H9 (cell line): ENCODE data around the gene CLMN. TPM values are rescaled to one million over a fixed set of nuclear protein-coding genes. Genes with fewer than 3 reads are reported as not detected.

Experiments
- DNase-seq: peaks from one replicate; pipeline ENCODE4 v3.0.0-alpha.2; 2017
- H2AFZ ChIP-seq: one replicate; pipeline ENCODE4 v1.6.1; 2013; ENCODE audit warnings: mild to moderate bottlenecking, low read length, control low read depth, moderate library complexity
- H2AK5ac ChIP-seq: 2 replicates; pipeline ENCODE4 v1.6.1; 2013; ENCODE audit warnings: low read length, control low read depth, mixed read lengths; ENCODE audit not compliant: insufficient read length
- H2BK120ac ChIP-seq: one replicate; pipeline ENCODE4 v1.6.1; 2013; ENCODE audit warnings: low read depth, mild to moderate bottlenecking, low read length, control low read depth, inconsistent platforms; ENCODE audit not compliant: poor library complexity, severe bottlenecking
- H2BK12ac ChIP-seq: 2 replicates; pipeline ENCODE4 v1.6.1; 2013; ENCODE audit warnings: low read length, control low read depth, mixed read lengths, low read depth; ENCODE audit not compliant: insufficient read length
- H2BK15ac ChIP-seq: 2 replicates; pipeline ENCODE4 v1.6.1; 2013; ENCODE audit warnings: low read depth, low read length, control low read depth
- H2BK20ac ChIP-seq: one replicate; pipeline ENCODE4 v1.6.1; 2013; ENCODE audit warnings: low read depth, mild to moderate bottlenecking, low read length, control low read depth, inconsistent platforms; ENCODE audit not compliant: poor library complexity, severe bottlenecking
- H2BK5ac ChIP-seq: 2 replicates; pipeline ENCODE4 v1.6.1; 2013; ENCODE audit warnings: low read length, control low read depth, mixed read lengths; ENCODE audit not compliant: insufficient read length
- H3K14ac ChIP-seq: 2 replicates; pipeline ENCODE4 v1.6.1; 2013; ENCODE audit warnings: low read length, control low read depth; ENCODE audit not compliant: insufficient read depth
- H3K18ac ChIP-seq: 2 replicates; pipeline ENCODE4 v1.6.1; 2013; ENCODE audit warnings: low read depth, mild to moderate bottlenecking, mixed read lengths, low read length, control low read depth; ENCODE audit not compliant: insufficient read length
- H3K23ac ChIP-seq: 2 replicates; pipeline ENCODE4 v1.6.1; 2013; ENCODE audit warnings: low read length, control low read depth, mixed read lengths, low read depth; ENCODE audit not compliant: insufficient read length
- H3K23me2 ChIP-seq: 2 replicates; pipeline ENCODE4 v1.6.1; 2013; ENCODE audit warnings: low read depth, mild to moderate bottlenecking, mixed read lengths, low read length, control low read depth; ENCODE audit not compliant: insufficient read length, poor library complexity, severe bottlenecking
- H3K27ac ChIP-seq: 2 replicates; pipeline ENCODE4 v1.5.1; 2013; ENCODE audit warnings: low read length, control low read depth, mixed read lengths, low read depth; ENCODE audit not compliant: insufficient read length
- H3K27me3 ChIP-seq: 2 replicates; pipeline ENCODE4 v1.6.1; 2013; ENCODE audit warnings: low read length, control low read depth, inconsistent platforms; ENCODE audit not compliant: insufficient read depth
- H3K4ac ChIP-seq: 2 replicates; pipeline ENCODE4 v1.6.1; 2013; ENCODE audit warnings: low read depth, mild to moderate bottlenecking, control low read depth, inconsistent platforms, low read length, moderate library complexity
- H3K4me1 ChIP-seq: 2 replicates; pipeline ENCODE4 v1.6.1; 2013; ENCODE audit warnings: low read length, control low read depth, inconsistent platforms; ENCODE audit not compliant: insufficient read depth
- H3K4me2 ChIP-seq: 2 replicates; pipeline ENCODE4 v1.6.1; 2013; ENCODE audit warnings: low read length, control low read depth, mixed read lengths; ENCODE audit not compliant: insufficient read length, insufficient read depth
- H3K56ac ChIP-seq: 2 replicates; pipeline ENCODE4 v1.6.1; 2013; ENCODE audit warnings: low read depth, mild to moderate bottlenecking, mixed read lengths, low read length, control low read depth; ENCODE audit not compliant: insufficient read length
- H3K79me1 ChIP-seq: 2 replicates; pipeline ENCODE4 v1.6.1; 2013; ENCODE audit warnings: low read depth, mild to moderate bottlenecking, moderate library complexity, low read length, control low read depth, inconsistent platforms; ENCODE audit not compliant: insufficient read depth, poor library complexity, severe bottlenecking
- H3K79me2 ChIP-seq: 2 replicates; pipeline ENCODE4 v1.6.1; 2013; ENCODE audit warnings: low read length, control low read depth, inconsistent platforms; ENCODE audit not compliant: insufficient read depth
- H3K9ac ChIP-seq: 2 replicates; pipeline ENCODE4 v1.6.1; 2013; ENCODE audit warnings: low read length, control low read depth, mixed read lengths; ENCODE audit not compliant: insufficient read length; ENCODE audit errors: extremely low read depth
- H3K9me3 ChIP-seq: one replicate; pipeline ENCODE4 v1.6.1; 2013; ENCODE audit warnings: low read depth, low read length, inconsistent platforms; ENCODE audit not compliant: control insufficient read depth
- H3T11ph ChIP-seq: one replicate; pipeline ENCODE4 v1.6.1; 2013; ENCODE audit warnings: mild to moderate bottlenecking, low read length, control low read depth, inconsistent platforms
- H4K20me1 ChIP-seq: one replicate; pipeline ENCODE4 v1.6.1; 2013; ENCODE audit not compliant: control insufficient read depth, insufficient read length, insufficient read depth
- H4K5ac ChIP-seq: 2 replicates; pipeline ENCODE4 v1.6.1; 2013; ENCODE audit warnings: low read depth, mild to moderate bottlenecking, mixed read lengths, low read length, control low read depth; ENCODE audit not compliant: insufficient read length
- H4K8ac ChIP-seq: replicated peaks from 2 replicates; pipeline ENCODE4 v1.6.1; 2013; ENCODE audit warnings: low read length, control low read depth, mixed read lengths, low read depth; ENCODE audit not compliant: insufficient read length
- H4K91ac ChIP-seq: 2 replicates; pipeline ENCODE4 v1.6.1; 2013; ENCODE audit warnings: low read depth, mild to moderate bottlenecking, moderate library complexity, mixed read lengths, low read length, control low read depth; ENCODE audit not compliant: insufficient read length
- H3K27ac Mint-ChIP-seq, 3 experiments: 2 replicates in 2 of 3; 3 replicates in 1 of 3; pipeline ENCODE4 v1.8.0; 2020 to 2021; ENCODE audit warnings: mixed read lengths in 3 of 3, mild to moderate bottlenecking in 1 of 3, moderate library complexity in 1 of 3
- H3K27me3 Mint-ChIP-seq: 2 replicates; pipeline ENCODE4 v1.8.0; 2021; ENCODE audit warnings: low read depth, mild to moderate bottlenecking, moderate library complexity, mixed read lengths
- H3K36me3 Mint-ChIP-seq, 3 experiments: 2 replicates in 2 of 3; 3 replicates in 1 of 3; pipeline ENCODE4 v1.8.0; 2020 to 2021; ENCODE audit warnings: low read depth in 3 of 3, mixed read lengths in 3 of 3; ENCODE audit not compliant: insufficient read depth in 1 of 3
- H3K4me1 Mint-ChIP-seq, 2 experiments: 2 replicates each; pipeline ENCODE4 v1.8.0; 2020; ENCODE audit warnings: mixed read lengths in 2 of 2
- H3K4me3 Mint-ChIP-seq, 2 experiments: 2 replicates in 1 of 2; 3 replicates in 1 of 2; pipeline ENCODE4 v1.8.0; 2020 to 2021; ENCODE audit warnings: mild to moderate bottlenecking in 2 of 2, mixed read lengths in 2 of 2, moderate library complexity in 1 of 2
- H3K9me3 Mint-ChIP-seq, 2 experiments: 2 replicates in 1 of 2; 3 replicates in 1 of 2; pipeline ENCODE4 v1.8.0; 2020; ENCODE audit warnings: mild to moderate bottlenecking in 2 of 2, mixed read lengths in 2 of 2, moderate library complexity in 1 of 2
- WGBS: extraction: QIAGEN DNeasy Blood & Tissue Kit; methylation state at CpG from one replicate; pipeline ENCODE4 v1.1.7; 2013; ENCODE audit warnings: missing lambda C conversion rate, low lambda C conversion rate, mixed read lengths; ENCODE audit not compliant: insufficient read length; ENCODE audit errors: extremely low coverage; 5-methylcytosine and 5-hydroxymethylcytosine counted together
- total RNA-seq: library from RNA; stranded (reverse); gene quantifications from 2 replicates; pipeline ENCODE4 v1.2.1, GENCODE V29; 2021
- TF ChIP-seq, protein P1 (sequence below): fragments of 200-600 bp; sonication (generic); conservative IDR thresholded peaks from 3 replicates; pipeline ENCODE4 v1.8.0; 2021; ENCODE audit warnings: antibody characterized with exemption, mild to moderate bottlenecking

The CLMN gene
- total RNA-seq, 1 experiment from 2014 or later = 7.6 TPM

DNA sequence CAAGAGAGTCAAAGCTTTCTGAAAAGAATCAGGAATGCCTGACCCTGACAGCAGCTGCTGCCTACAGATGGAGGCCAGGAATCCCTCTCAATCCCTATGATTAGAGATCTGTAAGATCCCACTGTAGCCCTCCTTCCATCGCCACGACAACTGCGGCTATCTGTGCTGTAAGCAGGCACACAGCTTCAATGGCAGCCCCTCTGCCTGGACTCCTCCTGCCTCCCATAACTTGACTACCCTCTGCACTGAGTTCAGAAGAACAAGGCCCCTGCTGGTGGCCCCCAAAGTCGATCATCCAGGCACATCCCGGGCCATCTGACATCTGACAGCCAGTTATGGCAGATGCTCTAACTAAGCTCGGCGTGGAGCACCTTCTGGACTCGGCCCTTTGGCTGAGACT is 2.9 kb downstream of the CLMN start:
- no peak overlapping the region for H3K4me3 Mint-ChIP-seq
- no peak overlapping the region for H3K4me2 ChIP-seq
- H3K79me2 ChIP-seq = no peaks in the 10 kb centered on the region

More for the DNA sequence above, 2.9 kb downstream of the CLMN start:
- Histone ChIP-seq H2BK15ac (no peak overlapping the region), H3K27me3 (peaks cover 5% of the 10 kb centered on the region; the same call in 1 of the 2 replicates), H2AK5ac (no peak overlapping the region), H3K14ac (no peak overlapping the region), H2BK120ac (no peak overlapping the region), H4K5ac (no peak overlapping the region), H2AFZ (no peak overlapping the region), H3K27ac (no peak overlapping the region), H3K79me1 (no peaks in the 10 kb centered on the region), H2BK20ac (no peak overlapping the region), H3K18ac (no peak overlapping the region), H3K4me1 (no peaks in the 10 kb centered on the region; the same call in 1 of the 2 replicates), H3K9ac (no peak overlapping the region), H4K8ac (no peak overlapping the region), H3K56ac (no peak overlapping the region), H3K23ac (no peak overlapping the region), H4K20me1 (no peaks in the 10 kb centered on the region), H3T11ph (no peak overlapping the region), H3K9me3 (no peaks in the 10 kb centered on the region), H3K4ac (no peak overlapping the region), H2BK5ac (no peak overlapping the region), H3K23me2 (peaks cover 3% of the 10 kb centered on the region), H4K91ac (no peak overlapping the region), H2BK12ac (no peak overlapping the region)
- TF ChIP-seq, protein P1, sequence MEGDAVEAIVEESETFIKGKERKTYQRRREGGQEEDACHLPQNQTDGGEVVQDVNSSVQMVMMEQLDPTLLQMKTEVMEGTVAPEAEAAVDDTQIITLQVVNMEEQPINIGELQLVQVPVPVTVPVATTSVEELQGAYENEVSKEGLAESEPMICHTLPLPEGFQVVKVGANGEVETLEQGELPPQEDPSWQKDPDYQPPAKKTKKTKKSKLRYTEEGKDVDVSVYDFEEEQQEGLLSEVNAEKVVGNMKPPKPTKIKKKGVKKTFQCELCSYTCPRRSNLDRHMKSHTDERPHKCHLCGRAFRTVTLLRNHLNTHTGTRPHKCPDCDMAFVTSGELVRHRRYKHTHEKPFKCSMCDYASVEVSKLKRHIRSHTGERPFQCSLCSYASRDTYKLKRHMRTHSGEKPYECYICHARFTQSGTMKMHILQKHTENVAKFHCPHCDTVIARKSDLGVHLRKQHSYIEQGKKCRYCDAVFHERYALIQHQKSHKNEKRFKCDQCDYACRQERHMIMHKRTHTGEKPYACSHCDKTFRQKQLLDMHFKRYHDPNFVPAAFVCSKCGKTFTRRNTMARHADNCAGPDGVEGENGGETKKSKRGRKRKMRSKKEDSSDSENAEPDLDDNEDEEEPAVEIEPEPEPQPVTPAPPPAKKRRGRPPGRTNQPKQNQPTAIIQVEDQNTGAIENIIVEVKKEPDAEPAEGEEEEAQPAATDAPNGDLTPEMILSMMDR = no peak
- no peak for DNase-seq
- Mint-ChIP-seq H3K27me3 (peaks cover 50% of the 10 kb centered on the region), H3K27ac (no peak overlapping the region; a peak in 1 of 7 replicates), H3K4me1 (peaks cover 23 to 27% of the 10 kb centered on the region in 2 experiments), H3K36me3 (no peaks in the 10 kb centered on the region), H3K9me3 (no peaks in the 10 kb centered on the region)
- no CpG with 5 or more reads among the region's 8 CpGs for WGBS
